Measurements from ENCODE around the gene TRIM10. TPM values are rescaled to one million over a fixed set of nuclear protein-coding genes. Genes with fewer than 3 reads are reported as not detected.

The TRIM10 gene, protein sequence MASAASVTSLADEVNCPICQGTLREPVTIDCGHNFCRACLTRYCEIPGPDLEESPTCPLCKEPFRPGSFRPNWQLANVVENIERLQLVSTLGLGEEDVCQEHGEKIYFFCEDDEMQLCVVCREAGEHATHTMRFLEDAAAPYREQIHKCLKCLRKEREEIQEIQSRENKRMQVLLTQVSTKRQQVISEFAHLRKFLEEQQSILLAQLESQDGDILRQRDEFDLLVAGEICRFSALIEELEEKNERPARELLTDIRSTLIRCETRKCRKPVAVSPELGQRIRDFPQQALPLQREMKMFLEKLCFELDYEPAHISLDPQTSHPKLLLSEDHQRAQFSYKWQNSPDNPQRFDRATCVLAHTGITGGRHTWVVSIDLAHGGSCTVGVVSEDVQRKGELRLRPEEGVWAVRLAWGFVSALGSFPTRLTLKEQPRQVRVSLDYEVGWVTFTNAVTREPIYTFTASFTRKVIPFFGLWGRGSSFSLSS
- polyA plus RNA-seq (2013, experiment 1 of 4): not detected
- polyA plus RNA-seq (2013, experiment 2 of 4): not detected
- polyA plus RNA-seq (2013, experiment 3 of 4): not detected
- not detected for polyA plus RNA-seq (2013, experiment 4 of 4)

GRCh38 chr6:30160785-30161531 is at the start of gene TRIM10:
Gene TRIM10 (minus strand): TSS chr6:30161211. CDS start chr6:30160858, 353 bp downstream.
- Histone ChIP-seq H3K36me3 (ENCODE audit: control insufficient read depth, insufficient read depth, low read length) (no peaks in the 10 kb centered on the region), H3K4me3 (ENCODE audit: insufficient read depth, low read depth, low read length) (no peak within 1 kb of the TSS), H3K4me1 (ENCODE audit: control insufficient read depth, insufficient read depth, low read length) (no peaks in the 10 kb centered on the region), H3K27ac (ENCODE audit: insufficient read depth, low read depth, low read length, poor library complexity, severe bottlenecking) (no peak within 1 kb of the TSS), H3K9me3 (ENCODE audit: control insufficient read depth, low read length) (no peaks in the 10 kb centered on the region), H3K27me3 (ENCODE audit: control insufficient read depth, insufficient read depth, low read length, poor library complexity, severe bottlenecking) (no peaks in the 10 kb centered on the region)
- WGBS, 2 experiments: 88 to 89% methylated on average over 4 of the region's 4 CpGs

DNA sequence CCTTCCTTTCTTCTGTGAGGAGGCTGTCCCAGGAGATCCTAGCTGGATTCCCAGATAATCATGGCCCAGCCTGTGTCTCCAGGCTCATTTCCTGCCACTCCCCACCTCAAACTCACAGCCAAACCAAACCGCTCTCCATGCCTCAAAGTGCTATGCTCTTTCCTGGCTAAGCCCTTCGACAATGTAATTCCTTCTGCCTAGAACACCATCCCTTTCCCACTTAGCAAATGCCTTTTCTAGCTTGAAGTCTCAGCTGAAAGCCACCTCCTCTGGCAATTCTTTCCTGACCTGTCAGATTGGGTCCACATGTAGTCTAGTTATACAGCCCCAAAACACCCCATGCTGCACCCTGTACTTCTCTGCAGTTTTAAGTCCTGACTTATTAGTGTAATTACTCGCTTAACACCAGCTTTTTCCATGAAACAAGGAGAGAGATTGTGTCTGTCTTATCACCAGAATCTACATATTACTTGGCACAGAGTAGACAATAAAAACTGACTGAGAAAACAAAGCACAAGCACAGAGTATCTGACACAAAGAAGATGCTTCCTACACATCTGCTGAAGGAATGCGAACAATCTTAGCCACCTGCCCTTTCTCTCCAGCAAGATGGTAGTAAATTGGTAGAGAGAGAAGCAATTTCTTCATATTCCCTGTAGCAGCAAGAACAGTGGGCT is 46.7 kb upstream of the TRIM10 start:
- WGBS, 2 experiments: 77 to 83% methylated on average over 4 of the region's 4 CpGs
- Histone ChIP-seq H3K36me3 (ENCODE audit: control insufficient read depth, insufficient read depth, low read length) (no peaks in the 10 kb centered on the region), H3K27ac (ENCODE audit: insufficient read depth, low read depth, low read length, poor library complexity, severe bottlenecking) (peak overlapping the region; percentile 70), H3K27me3 (ENCODE audit: control insufficient read depth, insufficient read depth, low read length, poor library complexity, severe bottlenecking) (no peaks in the 10 kb centered on the region), H3K4me3 (ENCODE audit: insufficient read depth, low read depth, low read length) (no peak overlapping the region), H3K9me3 (ENCODE audit: control insufficient read depth, low read length) (no peaks in the 10 kb centered on the region), H3K4me1 (ENCODE audit: control insufficient read depth, insufficient read depth, low read length) (peaks cover 41% of the 10 kb centered on the region)

DNA sequence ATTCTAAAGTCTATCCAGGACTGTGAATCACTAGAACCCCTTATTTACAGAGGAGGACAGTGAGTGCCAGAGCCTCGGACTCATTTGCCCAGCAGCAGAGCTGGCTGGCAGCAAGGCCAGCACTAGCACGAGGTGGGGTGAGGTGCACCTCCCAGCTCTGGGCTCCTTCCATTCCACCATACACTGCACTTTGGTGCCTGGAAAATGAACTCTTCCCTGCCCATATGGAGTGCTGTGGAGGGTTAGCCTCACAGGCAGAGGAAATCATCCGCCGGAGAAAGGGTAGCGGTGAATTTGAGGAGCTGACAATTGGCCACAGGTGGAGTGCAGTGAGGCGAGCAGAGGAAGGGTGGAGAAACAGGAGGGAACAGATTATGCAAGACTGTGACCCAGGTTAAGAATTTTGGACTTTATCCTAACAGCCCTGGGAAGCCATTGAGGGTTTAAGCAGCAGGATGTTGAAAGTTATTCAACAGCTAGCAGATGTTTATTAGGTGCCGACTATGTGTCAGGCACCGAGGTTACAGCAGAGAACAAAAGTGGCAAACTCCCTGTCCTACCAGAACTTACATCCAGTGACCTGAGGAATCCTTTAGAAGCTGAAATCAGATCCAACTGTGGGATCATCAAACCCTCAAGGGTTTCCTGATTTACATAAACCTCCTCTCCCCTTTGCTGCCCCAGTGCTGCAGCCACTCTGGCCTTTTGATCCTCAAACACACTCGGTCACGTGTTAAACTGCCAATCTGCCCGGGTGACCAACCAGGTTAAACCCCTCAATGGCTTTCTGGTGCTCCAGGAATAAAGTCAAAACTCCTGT is 46.0 kb upstream of the TRIM10 start:
- Histone ChIP-seq H3K36me3 (ENCODE audit: control insufficient read depth, insufficient read depth, low read length) (no peaks in the 10 kb centered on the region), H3K27ac (ENCODE audit: insufficient read depth, low read depth, low read length, poor library complexity, severe bottlenecking) (peak overlapping the region; percentile 70)
- WGBS, 2 experiments: 56 to 59% methylated on average over 11 of the region's 11 CpGs

GRCh38 chr6:30206152-30206551 is 45.1 kb upstream of the TRIM10 start:
- no peak overlapping the region for H3K4me3 ChIP-seq (ENCODE audit: insufficient read depth, low read depth, low read length)
- no peaks in the 10 kb centered on the region for H3K9me3 ChIP-seq (ENCODE audit: control insufficient read depth, low read length)
- WGBS, 2 experiments: 80% methylated on average over 7 of the region's 7 CpGs
- no peaks in the 10 kb centered on the region for H3K27me3 ChIP-seq (ENCODE audit: control insufficient read depth, insufficient read depth, low read length, poor library complexity, severe bottlenecking)
- no peaks in the 10 kb centered on the region for H3K36me3 ChIP-seq (ENCODE audit: control insufficient read depth, insufficient read depth, low read length)
- peaks cover 29% of the 10 kb centered on the region for H3K4me1 ChIP-seq (ENCODE audit: control insufficient read depth, insufficient read depth, low read length)
- H3K27ac ChIP-seq (ENCODE audit: insufficient read depth, low read depth, low read length, poor library complexity, severe bottlenecking): no peak overlapping the region

More for the DNA sequence above, 46.0 kb upstream of the TRIM10 start:
- no peak overlapping the region for H3K4me3 ChIP-seq (ENCODE audit: insufficient read depth, low read depth, low read length)
- H3K9me3 ChIP-seq (ENCODE audit: control insufficient read depth, low read length): no peaks in the 10 kb centered on the region
- peaks cover 37% of the 10 kb centered on the region for H3K4me1 ChIP-seq (ENCODE audit: control insufficient read depth, insufficient read depth, low read length)
- H3K27me3 ChIP-seq (ENCODE audit: control insufficient read depth, insufficient read depth, low read length, poor library complexity, severe bottlenecking): no peaks in the 10 kb centered on the region

DNA sequence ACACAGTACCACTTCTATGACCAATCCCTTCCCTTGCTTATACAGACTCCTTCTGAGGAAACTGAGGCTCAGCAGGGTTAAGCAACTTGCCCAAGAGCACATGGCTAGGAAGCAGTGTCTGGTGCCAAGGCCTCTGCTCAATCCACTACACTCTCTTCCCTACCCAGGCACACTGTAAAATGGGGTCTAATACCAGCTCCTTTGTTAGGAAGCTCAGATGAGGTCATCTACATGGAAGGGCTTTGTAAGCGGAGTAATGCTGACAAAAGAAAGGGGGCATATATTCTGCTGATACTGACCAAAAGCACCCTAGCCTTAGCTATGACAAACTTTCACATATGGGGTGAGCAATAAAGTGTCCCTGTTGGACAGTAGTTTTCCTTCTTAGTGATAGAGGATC is 43.1 kb upstream of the TRIM10 start:
- no peaks in the 10 kb centered on the region for H3K9me3 ChIP-seq (ENCODE audit: control insufficient read depth, low read length)
- peaks cover 18% of the 10 kb centered on the region for H3K4me1 ChIP-seq (ENCODE audit: control insufficient read depth, insufficient read depth, low read length)
- no peaks in the 10 kb centered on the region for H3K36me3 ChIP-seq (ENCODE audit: control insufficient read depth, insufficient read depth, low read length)
- no peak overlapping the region for H3K4me3 ChIP-seq (ENCODE audit: insufficient read depth, low read depth, low read length)
- H3K27me3 ChIP-seq (ENCODE audit: control insufficient read depth, insufficient read depth, low read length, poor library complexity, severe bottlenecking): no peaks in the 10 kb centered on the region
- H3K27ac ChIP-seq (ENCODE audit: insufficient read depth, low read depth, low read length, poor library complexity, severe bottlenecking): no peak overlapping the region
- WGBS, 2 experiments: 94 to 97% methylated on average over 1 of the region's 1 CpG

DNA sequence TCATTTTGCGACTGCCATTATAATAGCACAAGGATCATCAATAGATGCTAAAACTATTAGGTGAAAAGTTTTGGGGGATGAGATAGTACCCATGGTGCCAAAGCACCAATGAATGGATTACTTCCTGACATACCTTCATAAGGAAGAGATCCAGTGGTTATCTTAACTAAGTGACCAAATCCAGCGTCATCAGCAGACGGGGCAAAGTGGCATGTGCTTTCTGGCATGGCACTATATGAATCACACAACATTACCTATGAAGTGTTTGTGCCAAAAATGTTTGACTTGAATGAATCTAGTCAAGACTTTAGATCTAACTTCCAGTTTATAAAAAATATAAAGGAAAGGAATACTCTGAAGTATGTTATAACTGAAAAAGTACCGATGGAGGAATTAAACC is 41.4 kb upstream of the TRIM10 start:
- H3K9me3 ChIP-seq (ENCODE audit: control insufficient read depth, low read length): no peaks in the 10 kb centered on the region
- 70 to 84% methylated on average over 3 to 4 of the region's 4 CpGs for WGBS, 2 experiments
- H3K4me1 ChIP-seq (ENCODE audit: control insufficient read depth, insufficient read depth, low read length): peaks cover 7% of the 10 kb centered on the region
- no peaks in the 10 kb centered on the region for H3K36me3 ChIP-seq (ENCODE audit: control insufficient read depth, insufficient read depth, low read length)
- no peak overlapping the region for H3K27ac ChIP-seq (ENCODE audit: insufficient read depth, low read depth, low read length, poor library complexity, severe bottlenecking)
- H3K27me3 ChIP-seq (ENCODE audit: control insufficient read depth, insufficient read depth, low read length, poor library complexity, severe bottlenecking): no peaks in the 10 kb centered on the region
- H3K4me3 ChIP-seq (ENCODE audit: insufficient read depth, low read depth, low read length): no peak overlapping the region

DNA sequence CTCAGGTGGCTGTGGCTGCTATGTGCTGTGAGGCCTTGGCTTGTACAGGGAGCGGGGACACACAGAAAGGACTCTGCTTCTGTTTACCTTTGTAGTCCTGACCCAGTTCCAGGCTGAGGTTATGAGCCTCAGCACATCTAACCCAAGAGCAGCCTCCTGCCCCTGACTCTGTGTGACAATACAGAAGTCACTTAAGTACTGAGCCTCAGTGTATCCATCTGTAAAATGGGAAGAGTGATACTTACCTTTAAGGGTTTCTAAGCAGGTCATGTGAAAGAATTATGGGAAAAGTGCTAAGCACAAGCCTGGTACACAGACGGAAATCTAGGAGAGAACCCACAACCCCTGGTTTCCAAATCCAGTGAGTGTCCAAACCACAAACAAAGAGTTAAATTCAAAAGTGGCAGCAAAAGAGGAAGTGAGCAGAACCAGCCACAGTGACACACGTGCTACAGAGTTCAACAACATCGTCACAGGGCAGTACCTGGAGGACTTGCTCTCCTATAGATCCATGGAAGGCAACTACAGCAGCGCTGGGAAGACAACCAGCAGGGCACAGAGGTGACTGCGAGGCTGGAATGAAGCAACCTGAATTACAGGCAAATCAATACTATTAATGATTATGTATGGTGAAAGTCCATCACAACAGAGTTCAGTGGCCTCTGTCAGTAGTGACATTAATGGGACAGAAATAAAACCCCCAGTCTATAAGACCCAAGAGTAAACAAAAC is 39.7 kb upstream of the TRIM10 start:
- Histone ChIP-seq H3K4me1 (ENCODE audit: control insufficient read depth, insufficient read depth, low read length) (no peaks in the 10 kb centered on the region), H3K27ac (ENCODE audit: insufficient read depth, low read depth, low read length, poor library complexity, severe bottlenecking) (no peak overlapping the region), H3K4me3 (ENCODE audit: insufficient read depth, low read depth, low read length) (no peak overlapping the region), H3K36me3 (ENCODE audit: control insufficient read depth, insufficient read depth, low read length) (peaks cover 14% of the 10 kb centered on the region), H3K27me3 (ENCODE audit: control insufficient read depth, insufficient read depth, low read length, poor library complexity, severe bottlenecking) (no peaks in the 10 kb centered on the region), H3K9me3 (ENCODE audit: control insufficient read depth, low read length) (no peaks in the 10 kb centered on the region)
- 94 to 96% methylated on average over 6 of the region's 6 CpGs for WGBS, 2 experiments

DNA sequence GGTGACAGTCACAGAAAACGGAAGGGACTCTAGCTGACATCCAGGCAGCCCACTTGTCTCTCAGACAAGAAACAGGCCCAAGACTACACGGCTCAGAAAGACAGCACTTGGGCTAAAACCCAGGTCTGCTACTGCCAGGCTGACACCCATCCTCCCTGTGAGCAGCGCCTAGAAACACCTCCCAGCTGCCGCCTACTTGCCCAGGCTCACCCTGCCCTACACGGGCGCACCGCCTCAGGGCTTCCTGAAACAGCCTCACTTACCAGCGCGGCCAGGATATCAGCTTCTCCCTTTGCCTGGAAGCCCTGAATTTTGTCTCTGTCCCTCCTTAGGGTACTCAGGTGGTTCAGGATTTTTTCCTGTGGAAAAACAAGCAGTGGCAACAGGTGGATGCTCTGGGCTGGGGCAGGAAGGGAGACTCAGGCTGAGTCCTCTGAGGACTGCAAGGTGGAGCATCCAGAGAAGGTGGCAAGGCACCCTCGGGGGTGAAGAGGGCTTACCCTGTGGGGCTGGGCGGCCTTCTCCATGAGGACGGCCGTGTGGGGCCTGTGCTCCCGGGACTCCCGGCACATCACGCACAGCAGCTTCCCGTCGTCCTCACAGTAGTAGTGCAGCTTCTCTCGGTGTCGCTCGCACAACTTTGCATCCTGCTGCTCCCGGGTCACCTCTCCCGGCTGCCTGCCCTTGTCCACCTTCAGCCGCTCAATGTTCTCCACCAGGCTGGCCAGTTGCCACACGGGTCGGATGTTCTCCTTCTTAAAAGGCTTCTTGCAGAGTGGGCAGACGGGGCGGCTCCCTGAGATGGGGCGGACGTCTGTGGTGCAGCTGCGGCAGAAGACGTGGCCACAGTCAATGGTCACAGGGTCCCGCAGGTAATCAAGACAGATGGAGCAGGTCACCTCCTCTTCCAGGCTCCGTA is 37.4 kb upstream of the TRIM10 start:
- Histone ChIP-seq H3K9me3 (ENCODE audit: control insufficient read depth, low read length) (no peaks in the 10 kb centered on the region), H3K4me3 (ENCODE audit: insufficient read depth, low read depth, low read length) (no peak overlapping the region), H3K27ac (ENCODE audit: insufficient read depth, low read depth, low read length, poor library complexity, severe bottlenecking) (no peak overlapping the region), H3K27me3 (ENCODE audit: control insufficient read depth, insufficient read depth, low read length, poor library complexity, severe bottlenecking) (no peaks in the 10 kb centered on the region), H3K4me1 (ENCODE audit: control insufficient read depth, insufficient read depth, low read length) (no peaks in the 10 kb centered on the region), H3K36me3 (ENCODE audit: control insufficient read depth, insufficient read depth, low read length) (peaks cover 14% of the 10 kb centered on the region)
- 95% methylated on average over 34 of the region's 34 CpGs for WGBS, 2 experiments

Measured in ectodermal cell (in vitro differentiated cells).